Ovary (tissue), 9 donors: Measurements from ENCODE around the gene LRMDA. TPM values are rescaled to one million over a fixed set of nuclear protein-coding genes. Genes with fewer than 3 reads are reported as not detected.
A peak's percentile ranks its signal among the peaks of the same experiment; 100 is the strongest.

ENCODE experiments used
- DNase-seq, 5 donors: peaks; one replicate each; pipeline ENCODE4 v3.0.0-alpha.2; 2019 to 2020
- H3K27ac ChIP-seq, 2 donors: fragments of 200-600 bp; one replicate each; pipeline versions ENCODE4 v1.5.1 to v1.8.0; 2019 to 2022
- H3K27me3 ChIP-seq: fragments of 200-600 bp; one replicate; pipeline ENCODE4 v1.8.0; 2022
- H3K36me3 ChIP-seq: fragments of 200-600 bp; sonication (generic); one replicate; pipeline ENCODE4 v1.5.1; 2019
- H3K4me1 ChIP-seq: one replicate; pipeline ENCODE4 v1.8.1; 2013; ENCODE audit warnings: mild to moderate bottlenecking, moderate library complexity; ENCODE audit not compliant: insufficient read depth
- H3K4me3 ChIP-seq: fragments of 200-600 bp; sonication (generic); one replicate; pipeline ENCODE4 v1.5.1; 2017
- H3K9me3 ChIP-seq, 2 donors: fragments of 200-600 bp in 1 of 2; sonication (generic) in 1 of 2; one replicate each; pipeline versions ENCODE4 v1.5.1 to v1.8.1; 2013 to 2019; ENCODE audit warnings: mild to moderate bottlenecking in 1 of 2, moderate library complexity in 1 of 2
- CTCF ChIP-seq, 3 donors: fragments of 450-650 bp in 2 of 3; fragments of 200-600 bp in 1 of 3; IDR thresholded peaks; one replicate each; pipeline versions ENCODE4 v1.5.1 to v1.8.0; 2016 to 2022; ENCODE audit warnings: antibody characterized with exemption in 3 of 3, mild to moderate bottlenecking in 1 of 3
- EP300 ChIP-seq: sonication (generic); formaldehyde crosslinking; IDR thresholded peaks from one replicate; pipeline ENCODE4 v1.6.1; 2017; ENCODE audit warnings: antibody characterized with exemption
- POLR2A ChIP-seq: fragments of 450-650 bp; IDR thresholded peaks from one replicate; pipeline ENCODE4 v1.6.1; 2017; ENCODE audit warnings: antibody characterized with exemption, mild to moderate bottlenecking, moderate library complexity
- WGBS, 3 donors: extraction: QIAGEN DNeasy Blood & Tissue Kit in 1 of 3; methylation state at CpG; one replicate each; pipeline versions ENCODE4 v1.1.5 to v1.1.7; 2013 to 2017; 5-methylcytosine and 5-hydroxymethylcytosine counted together
- intact Hi-C, 4 donors: fragments of 100-400 bp; cut with DNase I; formaldehyde crosslinking; loops; one replicate each; pipeline versions ENCODE4 v1.11.0 to v1.15.1; 2022 to 2023
- polyA plus RNA-seq, 2 donors: library from polyadenylated mRNA; stranded (reverse); fragments of 200-250 nt in 1 of 2; fragments of 350-450 nt in 1 of 2; fragmentation: Illumina TruSeq in 1 of 2; extraction: RNeasy Lipid Tissue Mini Kit (QIAGEN cat#74804) in 1 of 2; gene quantifications; one replicate each; pipeline ENCODE4 v1.2.3, GENCODE V29; 2013 to 2014
- total RNA-seq, 7 donors: library from RNA; depleted of rRNA in 2 of 7; stranded (reverse); fragments of >200 nt in 2 of 7; fragmentation: NEBNext Ultra II Directional in 3 of 7; extraction: Animal tissue kit (Norgen Biotek cat#: 25700) in 3 of 7; gene quantifications; one replicate each; pipeline versions ENCODE4 v1.1.0 to v1.2.4, GENCODE V29; 2016 to 2023
- donor health status: DM: no; HTN: no; CAD: no; lungs with moderate emphysema.
- donor health status: DM: no; HTN: no; CAD: no.
- donor health status: Bipolar disorder and iron deficiency.
- donor health status: DM: yes; HTN: yes; CAD: no.
- donor health status: DM: no; HTN: no; CAD: no.
- donor health status: DM: yes; HTN: yes; CAD: no.

The LRMDA gene
- total and polyA plus RNA-seq, 9 donors: 14.8 to 30.7 (median 22.9) TPM

- Histone ChIP-seq H3K9me3 (no peaks in the 10 kb centered on the region), H3K27ac (no peak overlapping the region)
- TF ChIP-seq CTCF (IDR thresholded peaks at IDR 0.05): no peak
These were observed 803.2 kb downstream of the LRMDA start for GRCh38 chr10:76234499-76235226.

GRCh38 chr10:76236356-76236755 lies 804.9 kb downstream of the LRMDA start:
- intact Hi-C loops: no loop called here
- no peak overlapping the region for H3K4me3 ChIP-seq
- H3K4me1 ChIP-seq: peaks cover 4% of the 10 kb centered on the region
- H3K27me3 ChIP-seq: no peaks in the 10 kb centered on the region
- H3K9me3 ChIP-seq: no peaks in the 10 kb centered on the region
- no peak overlapping the region for H3K27ac ChIP-seq
- TF ChIP-seq POLR2A: no peak
- no peak for TF ChIP-seq EP300
- TF ChIP-seq CTCF (IDR thresholded peaks at IDR 0.05): no peak
- no peaks in the 10 kb centered on the region for H3K36me3 ChIP-seq
- no peak for DNase-seq
- 58 to 59% (median 58%) methylated on average over 2 of the region's 2 CpGs for WGBS, 3 donors

More at GRCh38 chr10:76234499-76235226, 803.2 kb downstream of the LRMDA start:
- intact Hi-C loops: no loop called here
- Histone ChIP-seq H3K4me1 (peaks cover 6% of the 10 kb centered on the region), H3K36me3 (no peaks in the 10 kb centered on the region), H3K27me3 (no peaks in the 10 kb centered on the region), H3K4me3 (no peak overlapping the region)
- DNase-seq: no peak
- 94 to 96% (median 95%) methylated on average over 4 of the region's 4 CpGs for WGBS, 3 donors

- TF ChIP-seq CTCF (IDR thresholded peaks at IDR 0.05): no peak
- no peak for TF ChIP-seq POLR2A
- no peak for TF ChIP-seq EP300
- no peak for DNase-seq
These were observed 811.5 kb downstream of the LRMDA start for GRCh38 chr10:76242956-76243355.

GRCh38 chr10:76244061-76244686 lies 812.8 kb downstream of the LRMDA start:
- Histone ChIP-seq H3K4me3 (no peak overlapping the region), H3K27me3 (no peaks in the 10 kb centered on the region), H3K36me3 (no peaks in the 10 kb centered on the region), H3K27ac (no peak overlapping the region), H3K9me3 (no peaks in the 10 kb centered on the region), H3K4me1 (peaks cover 24% of the 10 kb centered on the region)
- WGBS, 3 donors: 11 to 24% (median 16%) methylated on average over 5 of the region's 5 CpGs
- peak in 4 of 5 donors; percentile 42 to 60 (median 51) for DNase-seq
- intact Hi-C loops: loop anchor here in 1 of 4 donors (10.0 kb wide), 2 partner anchors 159 to 589 kb away; no protein-coding TSS in a partner anchor
- no peak for TF ChIP-seq POLR2A

More at GRCh38 chr10:76242956-76243355, 811.5 kb downstream of the LRMDA start:
- intact Hi-C loops: loop anchor here in 1 of 4 donors (10.0 kb wide), 2 partner anchors 158 to 588 kb away; no protein-coding TSS in a partner anchor
- Histone ChIP-seq H3K27me3 (no peaks in the 10 kb centered on the region), H3K9me3 (no peaks in the 10 kb centered on the region), H3K4me3 (no peak overlapping the region), H3K27ac (no peak overlapping the region), H3K4me1 (peaks cover 16% of the 10 kb centered on the region), H3K36me3 (no peaks in the 10 kb centered on the region)
- WGBS, 3 donors: 40 to 60% (median 48%) methylated on average over 8 of the region's 8 CpGs
